GM21423 (cell line): ENCODE measurements around the gene CBS.
"Not testable (repeated sequence)": the region's sequence is repeated elsewhere in the genome, so short reads cannot be mapped to it uniquely, and the experiment has no call there.

ENCODE experiments used
- ATAC-seq: cut with Tn5 transposase; IDR thresholded peaks from one replicate; pipeline ENCODE4 v1.9.1; 2021; ENCODE audit warnings: mild to moderate bottlenecking, moderate library complexity; ENCODE audit not compliant: unreplicated experiment

Gene CBS

DNA sequence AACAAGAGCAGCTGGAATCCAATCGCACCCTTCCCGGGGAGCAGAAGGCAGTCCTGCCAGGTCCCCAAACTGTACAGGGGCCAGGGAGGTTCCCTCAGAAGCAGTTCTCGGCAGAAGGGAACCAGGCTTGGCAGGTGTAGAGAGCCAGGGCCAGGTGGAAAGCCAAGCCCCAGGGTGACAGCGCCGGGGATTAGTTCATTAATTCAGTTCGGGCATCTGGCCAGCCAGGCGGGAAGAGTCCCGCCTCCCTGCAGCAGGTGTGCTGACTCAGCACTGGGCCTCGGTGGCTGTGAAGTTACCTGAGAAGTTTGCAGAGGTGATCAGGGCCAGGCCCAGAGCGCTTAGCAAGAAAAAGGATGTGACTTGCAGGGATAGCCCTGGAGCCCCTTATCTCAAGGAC lies 6.0 kb downstream of the CBS start:
- not testable (repeated sequence) for ATAC-seq

DNA sequence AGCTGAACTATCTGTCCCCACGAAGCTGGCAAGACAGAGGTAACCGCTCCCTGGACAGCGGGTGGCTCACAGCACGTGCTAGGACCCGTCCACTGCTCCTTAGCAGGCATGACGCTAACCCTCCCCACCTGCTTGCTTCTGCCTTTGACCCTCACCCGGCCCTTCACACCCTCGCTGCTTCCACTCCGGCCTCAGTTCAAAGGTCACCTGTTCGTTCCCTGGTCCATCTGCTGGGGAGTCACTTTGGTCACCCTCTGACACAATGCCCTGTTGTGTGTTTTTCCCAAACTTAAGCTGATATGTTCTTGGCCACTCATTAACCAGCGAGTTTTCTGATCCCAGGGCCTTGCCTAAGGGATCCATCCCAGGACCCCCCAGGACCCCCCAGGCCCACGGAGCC lies 7.6 kb downstream of the CBS start:
- ATAC-seq: not testable (repeated sequence)

DNA sequence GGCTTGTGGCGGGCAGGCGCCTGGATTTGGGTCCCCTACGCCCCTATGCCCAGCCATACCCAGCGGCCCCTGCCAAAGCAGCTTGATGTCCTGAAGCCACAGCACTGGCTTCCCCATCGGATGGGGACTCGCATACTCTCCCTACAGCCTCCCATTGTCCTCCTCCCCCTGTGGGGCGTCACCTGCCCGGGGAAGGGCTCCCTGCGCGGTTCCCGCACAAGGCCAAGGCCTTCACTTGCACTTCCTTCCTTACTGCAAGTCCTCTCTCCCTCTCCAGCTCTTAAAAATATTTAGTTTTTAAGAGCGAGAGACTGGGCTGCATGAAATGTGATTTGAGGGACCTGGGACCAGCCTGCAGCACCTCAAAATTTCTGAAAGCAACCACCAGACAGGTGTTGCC lies 8.9 kb downstream of the CBS start:
- ATAC-seq: not testable (repeated sequence)

DNA sequence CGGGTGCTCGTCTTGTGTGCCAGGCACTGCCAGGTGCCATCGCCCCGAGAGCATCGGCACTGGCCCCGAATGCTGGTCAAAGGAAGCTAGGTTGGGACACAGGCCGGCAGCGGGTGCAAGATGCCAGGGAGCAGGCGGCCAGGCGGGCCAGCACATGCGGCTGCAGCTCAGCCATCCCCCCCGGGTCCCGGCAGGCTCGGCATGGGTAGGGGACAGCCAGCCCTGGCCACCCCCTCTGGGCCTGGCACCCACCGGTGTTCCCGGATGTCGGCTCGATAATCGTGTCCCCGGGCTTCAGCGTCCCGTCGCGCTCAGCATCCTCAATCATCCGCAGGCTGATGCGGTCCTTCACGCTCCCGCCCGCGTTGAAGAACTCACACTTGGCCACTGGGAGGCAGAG lies 9.6 kb downstream of the CBS start:
- ATAC-seq: not testable (repeated sequence)

DNA sequence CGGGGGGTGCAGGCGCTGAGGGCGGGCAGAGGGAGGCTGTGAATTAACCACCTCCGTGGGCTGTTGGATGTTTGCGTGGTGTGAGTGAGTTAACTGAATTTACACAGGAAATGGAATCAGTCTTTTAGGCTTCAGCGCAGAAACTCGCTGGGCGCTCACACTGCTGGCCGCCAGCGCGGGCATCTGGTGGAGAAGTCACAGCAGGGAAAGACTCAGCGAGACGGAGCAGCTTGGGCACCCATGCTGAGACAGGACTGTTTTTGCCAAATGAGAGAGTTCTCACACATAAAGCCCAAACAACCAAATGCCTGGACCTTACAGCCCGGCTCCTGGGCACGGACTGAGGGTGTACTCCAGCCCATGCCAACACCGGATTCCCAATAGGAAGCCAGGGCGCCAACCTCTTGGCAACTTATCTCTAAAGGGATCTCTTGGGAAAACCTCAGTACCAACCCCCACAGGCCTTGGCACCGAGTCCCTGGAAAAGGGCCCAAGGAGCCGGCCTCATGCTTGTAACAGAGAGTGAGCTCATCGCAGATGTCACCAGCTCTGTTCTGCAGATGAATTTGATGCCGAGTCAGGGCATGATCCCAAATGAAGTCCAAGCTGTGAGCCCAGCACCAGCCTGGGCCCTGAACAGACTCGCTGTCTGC lies 11.2 kb downstream of the CBS start:
- ATAC-seq: not testable (repeated sequence)

- ATAC-seq: not testable (repeated sequence)
Observed at GRCh38 chr21:43062955-43063664, 12.5 kb downstream of the CBS start.

DNA sequence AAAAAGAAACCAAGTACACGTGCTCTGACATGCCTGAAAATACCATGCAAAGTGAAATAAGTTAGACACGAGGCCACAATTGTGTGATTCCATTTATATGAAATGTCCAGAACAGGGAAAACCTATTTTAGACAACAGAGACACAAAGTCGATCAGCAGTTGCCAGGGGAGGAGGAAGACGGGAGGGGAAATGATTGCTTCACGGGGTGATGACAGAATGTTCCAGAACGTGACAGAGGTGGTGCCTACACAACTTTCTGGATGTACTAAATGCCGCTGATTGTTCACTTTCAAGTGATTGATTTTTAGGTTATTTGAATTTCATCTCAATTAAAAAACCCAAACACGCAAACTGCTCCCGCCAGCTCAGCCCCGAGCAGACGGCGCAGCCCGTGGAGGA lies 22.5 kb downstream of the CBS start:
- ATAC-seq: not testable (repeated sequence)

GRCh38 chr21:43045876-43046821 lies 29.5 kb downstream of the CBS start:
- not testable (repeated sequence) for ATAC-seq

GRCh38 chr21:43045165-43045875 lies 30.3 kb downstream of the CBS start:
- ATAC-seq: not testable (repeated sequence)

DNA sequence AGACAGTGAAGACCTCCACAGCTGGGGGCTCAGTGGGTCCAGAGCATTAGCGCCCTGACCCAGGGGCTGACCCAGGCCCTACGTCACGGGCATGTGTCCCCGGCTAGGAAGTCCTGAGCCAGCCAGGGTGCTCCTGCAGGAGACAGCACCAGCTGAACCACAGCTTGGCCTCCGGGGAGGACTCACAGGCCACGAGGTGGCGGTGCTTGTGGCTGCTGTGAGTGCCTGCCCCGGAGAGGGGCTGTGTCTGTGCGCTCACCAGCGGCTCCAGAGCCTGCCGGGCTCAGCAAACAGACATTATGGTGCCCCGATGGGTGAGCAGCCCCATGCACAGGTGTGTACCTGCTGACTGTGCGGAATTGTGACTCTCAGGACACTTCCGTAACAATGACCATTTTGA lies 31.1 kb downstream of the CBS start:
- ATAC-seq: not testable (repeated sequence)

DNA sequence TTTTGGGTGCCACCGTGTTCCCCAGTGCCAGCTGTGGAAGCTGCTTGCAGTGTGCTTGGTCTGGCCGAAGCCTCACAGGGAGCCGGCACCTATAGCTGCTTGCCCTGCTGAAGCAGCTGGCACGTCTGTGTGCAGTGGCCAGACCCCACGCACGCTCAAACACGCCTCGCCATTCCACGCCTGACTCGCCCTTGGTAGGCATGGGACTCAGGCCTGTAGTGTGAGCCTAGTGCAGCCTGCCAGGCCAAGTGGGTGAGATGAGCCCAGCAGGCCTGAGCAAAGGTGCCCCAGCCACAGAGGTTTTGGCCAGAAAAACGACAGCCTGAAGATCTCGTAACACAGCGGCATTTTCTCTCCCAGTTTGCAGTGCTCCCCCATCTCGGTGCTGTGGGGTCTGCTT lies 32.3 kb downstream of the CBS start:
- ATAC-seq: not testable (repeated sequence)

GRCh38 chr21:43042169-43042568 lies 33.5 kb downstream of the CBS start:
- ATAC-seq: not testable (repeated sequence)

DNA sequence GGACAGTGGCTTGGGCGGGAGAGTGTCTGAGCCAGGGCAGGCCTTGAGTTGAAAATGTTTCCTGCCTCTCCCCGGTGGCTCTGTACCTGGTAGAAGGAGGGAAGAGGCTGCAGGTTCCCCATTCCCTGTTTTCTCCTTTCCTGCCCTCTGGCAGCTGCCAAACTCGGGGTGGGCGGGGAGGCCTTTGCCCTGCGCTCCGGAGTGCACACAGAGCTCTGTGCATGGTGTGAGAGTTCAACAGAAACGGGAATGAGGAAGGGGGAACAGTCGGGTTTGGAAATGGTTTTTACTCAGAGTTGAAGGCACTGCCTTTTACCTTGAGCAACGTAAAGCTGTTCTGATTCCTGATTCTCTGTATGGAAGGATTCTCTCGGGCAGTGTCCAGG lies 37.0 kb downstream of the CBS start:
- ATAC-seq: not testable (repeated sequence)

- ATAC-seq: not testable (repeated sequence)
Observed at GRCh38 chr21:43037918-43038658, 37.5 kb downstream of the CBS start.

DNA sequence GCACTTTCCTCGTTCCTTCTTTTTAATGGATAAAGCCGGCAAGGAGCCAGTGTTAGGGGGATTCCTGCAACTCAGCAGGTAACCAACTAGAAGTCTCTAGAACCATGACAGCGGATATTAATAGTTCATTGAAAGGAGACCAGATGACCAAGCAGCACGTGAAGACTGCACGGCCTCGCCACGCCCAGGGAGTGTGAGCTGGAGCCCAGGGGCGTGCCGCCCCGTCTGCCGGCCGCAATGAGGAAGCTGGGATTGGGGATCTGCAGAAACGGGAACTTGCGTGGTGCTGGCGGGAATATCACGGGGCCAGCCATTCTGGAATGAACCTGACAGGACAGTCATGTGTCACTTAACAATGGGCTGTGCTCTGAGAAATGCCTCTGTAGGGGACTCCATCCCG lies 38.7 kb downstream of the CBS start:
- ATAC-seq: not testable (repeated sequence)

- no peak for ATAC-seq
Observed at GRCh38 chr21:43034826-43035225, 40.8 kb downstream of the CBS start.

DNA sequence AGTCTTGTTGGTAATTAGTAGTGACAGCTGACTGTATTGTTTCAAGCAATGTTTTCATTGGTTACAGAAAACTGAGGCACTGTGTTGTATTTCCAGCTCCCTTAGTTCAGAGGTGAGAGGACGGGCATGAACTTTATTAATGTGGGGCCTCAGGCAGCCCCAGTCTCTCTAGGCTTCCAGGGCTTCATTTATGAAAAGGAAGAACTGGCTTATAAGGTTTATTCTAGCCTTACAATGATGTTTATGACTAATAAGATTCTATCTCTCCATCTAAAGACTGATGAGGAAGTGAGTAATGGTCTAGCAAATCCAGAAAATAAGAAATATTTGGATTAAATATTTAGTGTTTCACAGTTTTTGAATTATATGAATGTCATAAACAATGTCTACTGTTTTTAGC lies 41.5 kb downstream of the CBS start:
- ATAC-seq: no peak

DNA sequence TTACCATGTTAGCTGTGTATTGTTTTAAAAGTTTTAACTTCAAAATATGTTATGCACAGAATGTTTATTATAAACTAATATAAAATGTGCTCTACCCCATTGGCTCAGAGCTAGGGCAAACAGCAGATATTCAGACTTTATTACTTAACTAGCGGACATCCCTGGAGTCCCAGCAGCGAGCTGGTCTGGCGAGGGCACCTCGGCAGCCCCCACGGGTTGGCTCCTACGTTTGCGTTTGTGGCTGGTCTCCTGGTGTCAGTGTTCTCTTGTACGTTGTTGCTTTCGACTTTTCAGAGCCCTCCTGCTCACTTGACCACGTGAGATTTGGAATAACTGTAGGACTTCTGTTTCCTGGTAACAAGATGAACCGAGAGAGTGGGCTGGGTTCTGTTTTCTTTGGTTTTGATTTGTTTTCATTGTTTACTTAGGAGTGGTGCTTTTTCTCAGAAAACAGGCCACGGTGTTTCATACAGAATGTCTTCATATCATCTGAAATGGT lies 44.5 kb downstream of the CBS start:
- no peak for ATAC-seq

- ATAC-seq: no peak
Observed at GRCh38 chr21:43029785-43030184, 45.9 kb downstream of the CBS start.
